DMS114 treated with DMSO at 0.1 percent for 48 hours (cell line): ENCODE results near the gene NDOR1.
"Not testable (repeated sequence)": the region's sequence is repeated elsewhere in the genome, so short reads cannot be mapped to it uniquely, and the experiment has no call there.

Experiments
- DNase-seq: peaks from one replicate; lab custom pipeline; 2025; ENCODE audit not compliant: unreplicated experiment; lab: John Stamatoyannopoulos, UW

Gene NDOR1

GRCh38 chr9:137230705-137231371, 25.3 kb downstream of the NDOR1 start, which contains the start of gene SLC34A3:
TSS of gene SLC34A3 (plus strand) at chr9:137230901. CDS start at chr9:137231703, 802 bp downstream.
- DNase-seq: no peak

GRCh38 chr9:137231372-137232039, 26.0 kb downstream of the NDOR1 start:
- no peak for DNase-seq

- DNase-seq: no peak
Measured at GRCh38 chr9:137232101-137232500, 26.6 kb downstream of the NDOR1 start.

- no peak for DNase-seq
Measured at GRCh38 chr9:137232510-137232909, 27.0 kb downstream of the NDOR1 start.

GRCh38 chr9:137233143-137233980, 27.9 kb downstream of the NDOR1 start:
- no peak for DNase-seq

- DNase-seq: no peak
Measured at GRCh38 chr9:137234055-137234697, 28.7 kb downstream of the NDOR1 start.

- DNase-seq: no peak
Measured at GRCh38 chr9:137234758-137235423, 29.4 kb downstream of the NDOR1 start.

- no peak for DNase-seq
Measured at GRCh38 chr9:137235424-137236237, 30.1 kb downstream of the NDOR1 start.

GRCh38 chr9:137236238-137236935, 30.9 kb downstream of the NDOR1 start:
- peak; percentile 17 for DNase-seq

- DNase-seq: no peak
Measured at GRCh38 chr9:137236936-137237421, 31.5 kb downstream of the NDOR1 start.

GRCh38 chr9:137237759-137238726, 32.5 kb downstream of the NDOR1 start:
- no peak for DNase-seq

GRCh38 chr9:137239541-137240200, 34.2 kb downstream of the NDOR1 start:
- DNase-seq: not testable (repeated sequence)

- no peak for DNase-seq
Measured at GRCh38 chr9:137240318-137240840, 34.9 kb downstream of the NDOR1 start.

GRCh38 chr9:137240841-137241489, 35.5 kb downstream of the NDOR1 start, which contains the start of gene TUBB4B:
TSS of gene TUBB4B (plus strand) at chr9:137241287. CDS start at chr9:137241361, 74 bp downstream.
- peak; percentile 98 for DNase-seq

GRCh38 chr9:137241490-137242268, 36.2 kb downstream of the NDOR1 start:
- DNase-seq: no peak
